IMR-90 (cell line): ENCODE data around the gene KCNQ1. TPM values are rescaled to one million over a fixed set of nuclear protein-coding genes. Genes with fewer than 3 reads are reported as not detected.

Experiments
- ATAC-seq: fragments of 200-7000 bp; cut with Tn5 transposase; 2 replicates; pipeline ENCODE4 v1.9.1; 2020; ENCODE audit warnings: low read depth, mild to moderate bottlenecking, moderate library complexity
- BruUV-seq: library from RNA; stranded (reverse); fragments of 400-500 nt; replicated peaks from 2 replicates; lab custom pipeline; 2021; lab: Mats Ljungman, UMichigan
- CTCF ChIA-PET: fragments of 300-600 bp; formaldehyde crosslinking; extraction: SDS; loops from one replicate; lab custom pipeline; 2021; ENCODE audit warnings: antibody characterized with exemption; lab: Yijun Ruan, JAX
- POLR2A ChIA-PET: fragments of 300-600 bp; sonication (Branson Sonifier 250); formaldehyde crosslinking; loops from one replicate; lab custom pipeline; 2022; ENCODE audit warnings: antibody characterized with exemption; ENCODE audit not compliant: unreplicated experiment; lab: Charles Lee
- DNase-seq: peaks from one replicate; pipeline ENCODE4 v3.0.0; 2013
- H2AFZ ChIP-seq: replicated peaks from 2 replicates; pipeline ENCODE3; 2013; ENCODE audit warnings: low read length, mild to moderate bottlenecking; ENCODE audit not compliant: poor library complexity
- H2AK5ac ChIP-seq: 2 replicates; pipeline ENCODE4 v1.6.1; 2013; ENCODE audit warnings: low read depth, low read length, inconsistent platforms
- H2AK9ac ChIP-seq: replicated peaks from 2 replicates; pipeline ENCODE3; 2013; ENCODE audit warnings: mild to moderate bottlenecking, low read depth, low read length, moderate library complexity; ENCODE audit not compliant: poor library complexity
- H2BK120ac ChIP-seq: 2 replicates; pipeline ENCODE4 v1.6.1; 2013; ENCODE audit warnings: low read depth, low read length, inconsistent platforms
- H2BK15ac ChIP-seq: 3 replicates; pipeline ENCODE4 v1.6.1; 2013; ENCODE audit warnings: low read depth, low read length, inconsistent platforms
- H2BK20ac ChIP-seq: 2 replicates; pipeline ENCODE4 v1.6.1; 2013; ENCODE audit warnings: low read depth, mild to moderate bottlenecking, inconsistent platforms, low read length, moderate library complexity
- H2BK5ac ChIP-seq: 2 replicates; pipeline ENCODE4 v1.6.1; 2013; ENCODE audit warnings: mild to moderate bottlenecking, low read depth, low read length, inconsistent platforms; ENCODE audit not compliant: poor library complexity, severe bottlenecking
- H3K14ac ChIP-seq: replicated peaks from 2 replicates; pipeline ENCODE4 v1.6.1; 2013; ENCODE audit warnings: low read depth, low read length, inconsistent platforms
- H3K18ac ChIP-seq: 2 replicates; pipeline ENCODE4 v1.6.1; 2013; ENCODE audit warnings: low read depth, low read length, control low read depth
- H3K23ac ChIP-seq: 2 replicates; pipeline ENCODE4 v1.6.1; 2013; ENCODE audit warnings: low read depth, low read length, inconsistent platforms
- H3K27ac ChIP-seq: 2 replicates; pipeline ENCODE4 v1.5.1; 2013; ENCODE audit warnings: mild to moderate bottlenecking, control low read depth, low read length; ENCODE audit not compliant: insufficient read depth
- H3K27me3 ChIP-seq: 2 replicates; pipeline ENCODE4 v1.6.1; 2013; ENCODE audit warnings: low read length; ENCODE audit not compliant: control insufficient read depth, insufficient read depth
- H3K36me3 ChIP-seq: 2 replicates; pipeline ENCODE4 v1.6.1; 2013; ENCODE audit warnings: low read length, mixed read lengths; ENCODE audit not compliant: control insufficient read depth, insufficient read depth
- H3K4ac ChIP-seq: 2 replicates; pipeline ENCODE4 v1.6.1; 2013; ENCODE audit warnings: low read depth, low read length, inconsistent platforms
- H3K4me1 ChIP-seq: 2 replicates; pipeline ENCODE4 v1.6.1; 2013; ENCODE audit warnings: low read length, mixed read lengths; ENCODE audit not compliant: control insufficient read depth, insufficient read depth
- H3K4me2 ChIP-seq: 2 replicates; pipeline ENCODE4 v1.6.1; 2013; ENCODE audit warnings: low read depth, mild to moderate bottlenecking, control low read depth, low read length, moderate library complexity
- H3K4me3 ChIP-seq: 2 replicates; pipeline ENCODE4 v1.5.1; 2013; ENCODE audit warnings: low read depth, mild to moderate bottlenecking, control low read depth, low read length, moderate library complexity; ENCODE audit not compliant: insufficient read depth
- H3K56ac ChIP-seq: 2 replicates; pipeline ENCODE4 v1.6.1; 2013; ENCODE audit warnings: low read length, inconsistent platforms; ENCODE audit not compliant: insufficient read depth; ENCODE audit errors: extremely low read depth
- H3K79me1 ChIP-seq, 2 experiments: 2 replicates each; pipeline ENCODE4 v1.6.1; 2013; ENCODE audit warnings: low read length in 2 of 2, inconsistent platforms in 1 of 2, low read depth in 1 of 2
- H3K9ac ChIP-seq: 2 replicates; pipeline ENCODE4 v1.6.1; 2013; ENCODE audit warnings: low read depth, low read length, control low read depth
- H3K9me1 ChIP-seq: 2 replicates; pipeline ENCODE4 v1.6.1; 2013; ENCODE audit warnings: low read length, inconsistent platforms; ENCODE audit not compliant: insufficient read depth
- H3K9me3 ChIP-seq: 2 replicates; pipeline ENCODE4 v1.6.1; 2013; ENCODE audit warnings: low read length; ENCODE audit not compliant: control insufficient read depth, insufficient read depth
- H4K20me1 ChIP-seq: 2 replicates; pipeline ENCODE4 v1.6.1; 2013; ENCODE audit warnings: low read length, inconsistent platforms; ENCODE audit not compliant: insufficient read depth
- H4K5ac ChIP-seq: 2 replicates; pipeline ENCODE4 v1.6.1; 2013; ENCODE audit warnings: mild to moderate bottlenecking, low read depth, low read length, control low read depth
- H4K8ac ChIP-seq, 2 experiments: 2 replicates each; pipeline ENCODE4 v1.6.1; 2013; ENCODE audit warnings: low read depth in 2 of 2, low read length in 2 of 2, control low read depth in 1 of 2, inconsistent platforms in 1 of 2
- H4K91ac ChIP-seq: 2 replicates; pipeline ENCODE4 v1.6.1; 2013; ENCODE audit warnings: low read depth, low read length, inconsistent platforms; ENCODE audit not compliant: insufficient read depth
- MXI1 ChIP-seq: IDR thresholded peaks from 2 replicates; pipeline ENCODE4 v1.6.1; 2012; ENCODE audit warnings: low read depth, mild to moderate bottlenecking, low read length, moderate library complexity, borderline replicate concordance
- POLR2A ChIP-seq: IDR thresholded peaks from 2 replicates; pipeline ENCODE4 v1.6.1; 2012; ENCODE audit warnings: mild to moderate bottlenecking, low read depth, low read length
- WGBS, 2 experiments: methylation state at CpG; one replicate each; pipeline versions ENCODE4 v1.1.5 to v1.1.7; 2013; ENCODE audit warnings: missing lambda C conversion rate in 2 of 2; ENCODE audit not compliant: insufficient read length in 1 of 2; ENCODE audit errors: extremely low coverage in 2 of 2; 5-methylcytosine and 5-hydroxymethylcytosine counted together
- dilution Hi-C: fragments of 300-500 bp; cut with HindIII; formaldehyde crosslinking; loops from one replicate; pipeline ENCODE4 v1.14.3; 2018; ENCODE audit warnings: low sequenced_read_pairs; ENCODE audit not compliant: unreplicated experiment
- in situ Hi-C: fragments of 300-500 bp; cut with MboI; formaldehyde crosslinking; loops from 3 replicates; pipeline ENCODE4 v1.14.3; 2019; ENCODE audit warnings: low sequenced_read_pairs, inconsistent platforms, mixed read lengths
- intact Hi-C: fragments of 100-400 bp; cut with micrococcal nuclease; formaldehyde crosslinking; loops from 2 replicates; pipeline ENCODE4 v1.10.0; 2022
- polyA plus RNA-seq, 3 experiments: library from polyadenylated mRNA; depleted of rRNA; stranded (reverse); fragments of >200 nt; gene quantifications; 2 replicates each; pipeline ENCODE4 v1.2.3, GENCODE V29; 2012; ENCODE audit warnings: low replicate concordance in 1 of 3
- total RNA-seq: library from RNA; depleted of rRNA; stranded (reverse); fragments of >200 nt; gene quantifications from 2 replicates; pipeline ENCODE4 v1.2.3, GENCODE V29; 2012

The KCNQ1 gene
- total and polyA plus RNA-seq, 2 of the 4 experiments (the other 2 are of a cell fraction) = 0.07 TPM; not detected in 1

DNA sequence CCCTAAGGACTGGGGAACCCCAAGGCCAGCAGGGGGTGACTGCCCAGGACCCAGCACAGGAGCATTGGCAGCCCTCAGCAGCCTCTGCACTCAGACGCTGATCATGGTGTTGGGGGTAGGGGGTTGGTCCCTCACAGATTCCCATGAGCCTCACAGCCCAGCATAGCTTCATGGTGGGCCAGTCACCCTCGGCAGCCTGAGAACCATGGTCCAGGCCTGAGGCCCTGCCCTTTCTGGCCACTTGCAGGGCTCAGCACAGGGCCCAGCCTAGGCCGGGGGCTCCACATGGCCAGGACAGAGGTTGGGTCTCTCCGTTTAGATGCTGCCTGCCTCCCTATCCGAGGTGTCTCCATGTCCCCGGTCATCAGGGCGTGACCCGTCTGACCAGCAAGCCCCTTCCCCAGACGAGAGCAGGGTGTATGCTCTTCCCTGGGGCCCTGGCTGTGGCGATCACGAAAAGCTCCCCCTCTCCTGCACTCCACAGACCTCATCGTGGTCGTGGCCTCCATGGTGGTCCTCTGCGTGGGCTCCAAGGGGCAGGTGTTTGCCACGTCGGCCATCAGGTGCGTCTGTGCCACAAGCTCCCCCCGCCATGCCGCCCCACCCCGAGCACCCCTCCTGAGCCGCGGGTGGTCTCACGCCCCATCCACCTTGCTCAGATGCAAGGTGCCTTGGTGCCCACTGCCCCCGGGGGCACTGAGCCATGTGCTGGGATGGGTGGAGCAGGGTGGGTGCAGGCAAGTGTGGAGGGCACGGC lies 126.2 kb downstream of the KCNQ1 start:
- ChIA-PET POLR2A (no interaction called here), CTCF (no interaction called here)
- Histone ChIP-seq H3K9me3 (no peaks in the 10 kb centered on the region; the same call in 1 of the 2 replicates), H4K5ac (no peak overlapping the region), H3K4ac (no peak overlapping the region), H3K27ac (no peak overlapping the region), H2AFZ (no peak overlapping the region), H2BK5ac (no peak overlapping the region), H3K9ac (no peak overlapping the region), H2BK15ac (no peak overlapping the region), H3K4me3 (no peak overlapping the region), H3K18ac (no peak overlapping the region), H2BK20ac (no peak overlapping the region), H2AK9ac (no peak overlapping the region), H4K91ac (no peak overlapping the region), H3K23ac (no peak overlapping the region), H4K20me1 (no peaks in the 10 kb centered on the region), H3K56ac (no peak overlapping the region), H3K9me1 (no peaks in the 10 kb centered on the region), H3K36me3 (no peaks in the 10 kb centered on the region), H3K27me3 (peaks cover 7% of the 10 kb centered on the region; the same call in 1 of the 2 replicates), H3K14ac (no peak overlapping the region), H3K4me2 (no peak overlapping the region), H2BK120ac (no peak overlapping the region), H2AK5ac (no peak overlapping the region), H3K79me1 (no peaks in the 10 kb centered on the region), H4K8ac (no peak overlapping the region), H3K4me1 (no peaks in the 10 kb centered on the region)
- in situ Hi-C loops = no loop called here
- 91% methylated on average over 7 of the region's 25 CpGs; no CpG with 5 or more reads in 1 of the 2 experiments for WGBS, 2 experiments
- DNase-seq (no peak), ATAC-seq (no peak)
- BruUV-seq = no TSS peak
- TF ChIP-seq POLR2A = no peak
- TF ChIP-seq MXI1 = no peak
- intact Hi-C loops = no loop called here
- dilution Hi-C loops = no loop called here
